Fibroblast of pulmonary artery (primary cell): ENCODE measurements around the gene PCID2.

ENCODE experiments used
- DNase-seq: peaks from one replicate; pipeline ENCODE4 v3.0.0-alpha.2; 2010; ENCODE audit warnings: low read depth
- H3K4me3 ChIP-seq: replicated peaks from 2 replicates; pipeline ENCODE4 v1.5.1; 2011; ENCODE audit warnings: low read depth, mild to moderate bottlenecking, control low read depth, low read length, moderate library complexity
- TF ChIP-seq, protein P1 (sequence below): IDR thresholded peaks from 2 replicates; pipeline ENCODE4 v1.5.1; 2011; ENCODE audit warnings: mild to moderate bottlenecking, control low read depth, low read length, inconsistent platforms; ENCODE audit errors: missing control alignments

The PCID2 gene

DNA sequence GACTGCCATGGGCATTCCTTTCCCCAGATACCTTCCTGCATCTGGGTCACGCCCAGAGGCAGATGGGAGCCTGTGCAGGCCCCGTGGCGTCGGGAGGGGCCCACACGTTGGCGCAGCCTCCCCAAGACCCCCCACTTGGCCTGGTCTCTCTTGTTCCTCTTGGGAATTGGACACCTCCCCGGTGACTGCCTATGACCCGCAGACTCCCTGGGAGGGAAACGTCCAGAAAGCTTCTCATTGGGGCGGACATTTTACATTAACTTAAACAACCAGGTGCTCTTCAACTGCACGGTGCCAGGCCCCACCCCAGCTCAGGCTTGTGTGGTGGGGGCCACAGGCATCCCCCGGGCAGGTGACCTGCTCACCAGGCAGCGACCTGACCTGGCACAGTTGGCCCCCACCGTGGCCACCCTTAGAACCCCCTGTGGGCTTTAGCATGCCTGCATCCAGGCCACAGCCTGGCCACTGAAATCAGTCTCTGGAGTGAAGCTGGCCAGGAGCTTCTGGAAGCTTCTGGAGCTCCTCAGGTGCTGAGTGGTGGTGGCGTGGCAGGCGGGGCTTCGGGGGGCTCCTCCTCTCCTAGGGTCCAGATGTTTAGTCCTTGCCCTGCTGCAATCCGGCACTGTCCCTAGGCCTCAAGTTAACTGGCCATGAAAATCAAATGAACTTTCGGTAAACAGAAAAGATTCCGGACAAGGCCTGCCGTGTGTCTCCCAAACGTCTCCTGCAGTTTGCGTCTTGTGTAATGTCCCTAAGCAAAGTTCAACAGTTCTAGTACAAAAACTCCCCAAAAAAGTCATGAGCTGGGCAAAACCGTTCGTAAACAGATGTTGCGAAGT is 58.5 kb downstream of the PCID2 start:
- TF ChIP-seq, protein P1, sequence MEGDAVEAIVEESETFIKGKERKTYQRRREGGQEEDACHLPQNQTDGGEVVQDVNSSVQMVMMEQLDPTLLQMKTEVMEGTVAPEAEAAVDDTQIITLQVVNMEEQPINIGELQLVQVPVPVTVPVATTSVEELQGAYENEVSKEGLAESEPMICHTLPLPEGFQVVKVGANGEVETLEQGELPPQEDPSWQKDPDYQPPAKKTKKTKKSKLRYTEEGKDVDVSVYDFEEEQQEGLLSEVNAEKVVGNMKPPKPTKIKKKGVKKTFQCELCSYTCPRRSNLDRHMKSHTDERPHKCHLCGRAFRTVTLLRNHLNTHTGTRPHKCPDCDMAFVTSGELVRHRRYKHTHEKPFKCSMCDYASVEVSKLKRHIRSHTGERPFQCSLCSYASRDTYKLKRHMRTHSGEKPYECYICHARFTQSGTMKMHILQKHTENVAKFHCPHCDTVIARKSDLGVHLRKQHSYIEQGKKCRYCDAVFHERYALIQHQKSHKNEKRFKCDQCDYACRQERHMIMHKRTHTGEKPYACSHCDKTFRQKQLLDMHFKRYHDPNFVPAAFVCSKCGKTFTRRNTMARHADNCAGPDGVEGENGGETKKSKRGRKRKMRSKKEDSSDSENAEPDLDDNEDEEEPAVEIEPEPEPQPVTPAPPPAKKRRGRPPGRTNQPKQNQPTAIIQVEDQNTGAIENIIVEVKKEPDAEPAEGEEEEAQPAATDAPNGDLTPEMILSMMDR: no peak
- H3K4me3 ChIP-seq: no peak overlapping the region
- DNase-seq: no peak

DNA sequence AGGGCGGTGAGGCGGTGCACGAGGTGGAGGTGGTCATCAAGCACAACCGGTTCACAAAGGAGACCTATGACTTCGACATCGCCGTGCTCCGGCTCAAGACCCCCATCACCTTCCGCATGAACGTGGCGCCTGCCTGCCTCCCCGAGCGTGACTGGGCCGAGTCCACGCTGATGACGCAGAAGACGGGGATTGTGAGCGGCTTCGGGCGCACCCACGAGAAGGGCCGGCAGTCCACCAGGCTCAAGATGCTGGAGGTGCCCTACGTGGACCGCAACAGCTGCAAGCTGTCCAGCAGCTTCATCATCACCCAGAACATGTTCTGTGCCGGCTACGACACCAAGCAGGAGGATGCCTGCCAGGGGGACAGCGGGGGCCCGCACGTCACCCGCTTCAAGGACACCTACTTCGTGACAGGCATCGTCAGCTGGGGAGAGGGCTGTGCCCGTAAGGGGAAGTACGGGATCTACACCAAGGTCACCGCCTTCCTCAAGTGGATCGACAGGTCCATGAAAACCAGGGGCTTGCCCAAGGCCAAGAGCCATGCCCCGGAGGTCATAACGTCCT is 59.4 kb downstream of the PCID2 start:
- no peak overlapping the region for H3K4me3 ChIP-seq
- TF ChIP-seq, protein P1: no peak
- DNase-seq: no peak

DNA sequence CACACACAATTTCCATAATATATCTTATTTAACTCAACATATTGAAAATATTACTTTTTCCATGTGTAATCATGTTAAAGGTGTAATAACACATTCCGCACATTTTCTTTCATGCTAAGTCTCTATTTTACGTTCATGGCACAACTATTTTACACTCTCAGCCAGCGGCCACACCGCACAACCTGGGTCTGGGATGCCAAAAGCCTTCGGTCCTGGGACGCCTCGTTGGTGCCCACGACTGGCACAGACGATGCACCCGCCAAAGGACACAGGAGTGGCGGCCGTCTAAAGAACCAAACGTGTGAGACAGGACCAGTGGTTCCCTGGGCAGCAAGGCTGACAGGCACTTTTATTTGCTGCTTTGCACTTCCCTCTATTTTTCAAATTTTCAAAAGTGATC is 60.1 kb downstream of the PCID2 start:
- no peak for DNase-seq
- H3K4me3 ChIP-seq: no peak overlapping the region
- TF ChIP-seq, protein P1: no peak

DNA sequence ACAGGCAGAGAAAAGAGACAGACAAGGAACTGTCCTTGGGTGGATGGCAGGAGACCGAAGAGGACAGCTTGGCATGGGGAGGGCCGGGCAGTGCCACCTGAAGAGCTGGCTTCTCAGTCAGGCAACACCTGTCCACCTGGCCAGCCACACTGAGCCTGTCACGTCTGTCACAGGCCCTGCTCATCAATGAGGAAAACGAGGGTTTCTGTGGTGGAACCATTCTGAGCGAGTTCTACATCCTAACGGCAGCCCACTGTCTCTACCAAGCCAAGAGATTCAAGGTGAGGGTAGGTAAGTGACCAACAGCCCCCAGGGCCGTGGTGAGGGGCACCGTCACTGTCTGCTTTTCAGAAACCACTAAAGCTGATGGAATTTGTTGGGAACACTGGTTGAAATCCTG is 61.3 kb downstream of the PCID2 start:
- TF ChIP-seq, protein P1: no peak
- no peak overlapping the region for H3K4me3 ChIP-seq
- DNase-seq: no peak

DNA sequence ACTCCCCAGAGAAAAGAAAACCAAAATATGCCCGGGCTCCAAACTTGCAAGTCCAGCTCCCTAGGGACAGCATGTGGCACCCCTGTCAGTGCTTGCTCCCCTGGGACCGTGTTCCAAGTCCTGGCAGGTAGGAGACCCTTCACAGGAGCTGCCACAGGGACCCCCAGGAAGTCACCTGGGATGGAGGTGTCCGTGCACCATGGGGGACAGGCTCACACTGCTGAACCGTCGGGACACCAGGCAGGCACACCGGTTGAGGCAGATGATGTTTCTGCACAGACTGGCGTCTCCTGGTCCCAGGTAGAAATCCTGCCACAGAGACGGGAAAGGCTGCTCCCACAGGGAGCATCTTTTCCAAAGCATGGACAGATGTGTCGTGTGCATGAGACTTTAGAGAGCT is 61.7 kb downstream of the PCID2 start:
- no peak for DNase-seq
- H3K4me3 ChIP-seq: no peak overlapping the region
- TF ChIP-seq, protein P1: no peak

DNA sequence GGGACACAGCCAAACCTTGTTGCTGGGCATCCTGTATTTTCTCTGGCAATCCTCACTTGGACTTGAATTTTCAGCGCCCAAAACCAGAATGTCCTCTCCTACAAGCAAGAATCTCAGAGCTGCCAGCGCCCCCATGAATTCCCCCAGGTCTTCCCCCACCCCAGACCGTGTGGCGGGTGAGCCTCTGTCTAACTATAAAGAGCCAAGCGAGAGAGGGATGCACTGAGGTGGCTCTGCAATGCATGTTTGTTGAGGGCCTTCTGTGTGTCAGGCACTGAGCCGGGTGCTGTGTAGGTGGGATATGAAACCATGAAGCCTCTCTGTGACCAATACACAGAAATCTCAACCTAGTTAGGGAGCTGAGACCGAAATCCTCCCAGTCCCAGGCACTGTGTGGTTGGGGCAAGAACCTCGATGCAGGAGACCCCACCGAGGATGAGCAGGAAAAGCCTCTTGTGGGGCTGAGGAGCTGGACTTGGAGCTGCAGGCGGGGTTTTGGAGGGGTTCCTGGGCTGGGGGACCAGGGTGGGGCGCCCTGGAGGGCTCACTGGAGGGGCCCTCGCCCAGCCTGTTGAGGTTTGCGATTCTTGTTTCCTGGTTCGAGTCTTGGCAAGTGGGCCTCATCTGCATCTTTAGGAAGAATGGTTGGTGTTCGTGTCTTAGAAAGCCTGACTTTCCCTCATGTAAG is 62.4 kb downstream of the PCID2 start:
- no peak overlapping the region for H3K4me3 ChIP-seq
- TF ChIP-seq, protein P1: no peak
- no peak for DNase-seq
